ENCODE measurements around the gene CLASP2.
"Not testable (repeated sequence)": the region's sequence is repeated elsewhere in the genome, so short reads cannot be mapped to it uniquely, and the experiment has no call there.

Gene CLASP2

DNA sequence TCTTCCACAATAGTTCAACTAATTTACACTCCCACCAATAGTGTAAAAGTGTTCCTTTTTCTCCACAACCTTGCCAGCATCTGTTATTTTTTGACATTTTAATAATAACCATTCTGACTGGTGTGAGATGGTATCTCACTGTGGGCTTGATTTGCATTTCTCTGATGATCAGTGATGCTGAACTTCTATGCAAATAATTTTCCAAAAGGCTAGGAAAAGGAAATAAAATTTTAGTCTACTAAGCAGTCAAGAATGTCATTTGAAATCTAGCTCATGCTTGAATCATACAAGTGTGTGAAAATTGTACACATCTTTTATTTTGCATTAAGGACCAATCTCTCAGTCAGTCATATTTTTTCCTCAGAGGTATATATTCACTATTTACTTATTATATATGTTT lies 176.1 kb downstream of the CLASP2 start:
- DNase-seq (ENCODE audit: low read depth), result no peak

DNA sequence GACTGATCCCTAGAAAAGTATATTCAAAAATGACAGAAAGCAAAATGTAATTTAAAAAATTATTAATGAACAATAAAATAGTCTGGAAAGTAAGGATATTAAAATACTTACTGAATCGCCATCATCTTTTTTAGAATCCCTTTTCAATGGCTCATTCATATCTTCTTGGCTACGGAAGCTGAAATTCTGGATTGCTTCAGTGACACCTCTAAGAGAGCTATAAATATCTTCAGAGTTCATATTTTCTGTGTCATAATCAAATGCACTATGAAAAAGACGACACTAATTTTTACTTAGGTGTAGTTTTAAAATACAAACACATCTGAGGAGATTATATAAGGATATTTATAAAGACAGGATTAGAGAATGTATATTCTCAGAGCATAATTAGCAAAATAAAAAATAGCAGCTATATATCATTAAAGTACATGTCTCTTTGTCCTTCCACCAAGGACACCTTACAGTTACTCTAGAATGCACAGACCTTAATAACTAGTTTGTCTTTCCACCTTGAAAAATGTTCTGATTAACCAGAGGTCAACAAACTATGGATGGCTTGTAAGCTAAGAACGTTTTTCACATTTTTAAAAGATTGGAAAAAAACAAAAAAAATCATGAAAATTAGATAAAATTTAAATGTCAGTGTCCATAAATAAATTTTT lies 179.2 kb downstream of the CLASP2 start:
- DNase-seq (ENCODE audit: low read depth), result no peak

DNA sequence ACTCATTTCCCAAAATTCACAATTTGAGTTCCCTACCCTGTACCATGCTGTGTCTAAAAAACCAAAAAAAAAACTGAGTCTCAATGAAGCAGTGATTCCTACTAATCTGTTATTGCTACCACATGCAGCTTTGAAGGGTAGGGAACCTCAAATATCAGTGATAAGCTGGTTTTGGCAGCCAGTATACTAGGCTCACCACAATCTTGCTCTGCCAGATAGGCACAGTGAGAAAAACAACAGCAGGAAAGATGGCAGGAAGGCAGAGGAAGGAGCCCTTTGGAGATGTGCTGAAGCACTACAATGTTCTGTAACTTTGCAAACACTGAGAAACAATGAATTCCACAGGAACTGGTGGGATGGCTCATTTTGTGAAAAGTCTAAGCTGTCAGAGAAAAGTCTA lies 180.9 kb downstream of the CLASP2 start:
- no peak for DNase-seq (ENCODE audit: low read depth)

DNA sequence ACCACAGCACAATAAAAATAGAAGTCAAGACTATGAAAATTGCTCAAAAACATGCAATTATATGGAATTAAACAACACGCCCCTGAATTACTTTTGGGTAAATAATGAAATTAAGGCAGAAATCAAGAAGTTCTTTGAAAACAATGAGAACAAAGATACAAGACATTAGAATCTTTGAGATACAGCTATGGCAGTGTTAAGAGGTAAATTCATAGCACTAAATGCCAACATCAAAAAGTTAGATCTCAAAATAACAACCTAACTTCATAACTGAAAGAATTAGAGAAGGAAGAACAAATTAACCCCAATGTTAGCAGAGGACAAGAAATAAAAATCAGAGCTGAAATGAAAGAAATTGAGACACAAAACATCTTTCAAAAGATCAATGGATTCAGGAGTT lies 191.3 kb downstream of the CLASP2 start:
- no peak for DNase-seq (ENCODE audit: low read depth)

DNA sequence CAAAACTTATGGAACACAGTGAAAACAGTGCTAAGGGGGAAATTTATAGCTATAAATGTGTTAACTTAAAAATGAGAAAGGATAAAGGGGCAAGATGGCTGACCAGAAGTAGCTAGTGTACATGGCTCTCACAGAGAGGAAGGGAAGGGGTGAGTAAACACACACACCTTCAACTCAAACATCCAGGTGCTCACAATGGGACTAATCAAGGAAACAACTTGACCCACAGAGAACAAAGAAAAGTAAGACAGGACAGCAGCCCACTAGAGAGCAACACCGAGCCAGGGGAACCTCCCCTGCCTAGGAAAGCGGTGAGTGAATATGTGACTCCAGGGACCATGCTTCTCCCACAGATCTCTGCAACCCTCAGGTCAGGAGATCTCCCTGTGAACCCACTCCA lies 192.8 kb downstream of the CLASP2 start:
- no peak for DNase-seq (ENCODE audit: low read depth)

DNA sequence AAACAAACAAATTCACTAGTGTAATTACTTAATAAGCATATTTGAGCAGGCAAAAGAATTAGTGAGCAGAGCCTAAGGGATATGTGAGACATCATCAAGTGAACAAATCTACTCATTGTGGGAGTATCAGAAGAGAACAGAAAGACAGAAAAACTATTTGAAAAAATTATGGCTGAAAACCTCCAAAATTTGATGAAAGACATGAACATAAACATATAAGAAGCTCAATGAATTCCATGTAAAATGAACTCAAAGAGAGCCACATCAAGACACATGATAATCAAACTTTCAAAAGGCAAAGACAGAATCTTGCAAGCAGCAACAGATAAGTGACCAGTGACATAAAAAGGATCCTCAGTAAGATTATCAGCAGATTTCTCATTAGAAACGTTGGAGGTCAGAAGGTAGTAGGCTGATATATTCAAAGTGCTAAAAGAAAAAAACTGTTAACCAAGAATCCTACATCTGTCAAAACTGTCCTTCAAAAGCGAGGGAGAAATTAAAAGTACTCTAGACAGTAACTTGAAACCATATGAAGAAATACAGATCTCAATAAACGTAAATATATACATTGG lies 194.9 kb downstream of the CLASP2 start:
- DNase-seq (ENCODE audit: low read depth), result no peak

DNA sequence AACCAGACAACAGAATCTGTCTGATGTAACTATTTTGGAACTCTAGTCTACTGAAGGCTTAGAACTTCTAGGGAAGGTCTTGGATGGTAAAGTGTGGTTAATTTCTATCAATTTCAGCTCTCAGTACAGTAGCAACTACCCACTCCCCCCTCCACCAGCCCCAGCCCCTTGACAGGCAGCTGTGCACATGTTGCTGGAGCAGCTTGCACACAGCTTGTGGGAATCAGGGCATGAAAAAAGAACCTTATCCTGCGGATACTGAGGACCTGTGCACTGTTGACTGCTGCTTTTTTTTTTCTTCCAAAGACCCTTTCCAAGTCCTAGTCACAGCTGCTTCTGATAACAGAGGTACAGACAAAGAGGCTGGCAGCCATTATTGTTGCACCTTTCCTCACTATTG lies 196.3 kb downstream of the CLASP2 start:
- no peak for DNase-seq (ENCODE audit: low read depth)

DNA sequence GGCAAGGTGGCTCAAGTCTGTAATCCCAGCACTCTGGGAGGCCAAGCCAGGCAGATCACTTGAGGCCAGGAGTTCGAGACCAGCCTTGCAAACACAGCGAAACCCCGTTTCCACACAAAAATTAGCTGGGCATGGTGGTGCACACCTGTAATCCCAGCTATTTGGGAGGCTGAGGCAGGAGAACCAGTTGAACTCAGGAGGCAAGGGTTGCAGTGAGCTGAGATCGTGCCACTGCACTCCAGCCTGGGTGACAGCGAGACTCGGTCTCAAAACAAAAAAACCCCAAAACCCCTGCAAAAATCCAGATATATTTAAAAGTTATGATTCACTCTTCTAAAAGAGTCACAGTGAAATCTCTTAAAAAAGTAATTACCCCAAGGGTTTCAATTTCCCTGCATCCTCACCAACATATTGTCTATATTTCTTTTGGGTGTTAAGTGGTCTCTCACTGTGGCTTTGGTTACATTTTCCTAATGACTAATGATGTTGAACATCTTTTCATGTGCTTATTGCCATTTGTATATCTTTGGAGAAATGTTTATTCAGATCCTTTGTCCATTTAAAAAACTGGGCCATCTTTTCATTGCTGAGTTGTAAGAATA lies 204.7 kb downstream of the CLASP2 start:
- DNase-seq (ENCODE audit: low read depth), result no peak

DNA sequence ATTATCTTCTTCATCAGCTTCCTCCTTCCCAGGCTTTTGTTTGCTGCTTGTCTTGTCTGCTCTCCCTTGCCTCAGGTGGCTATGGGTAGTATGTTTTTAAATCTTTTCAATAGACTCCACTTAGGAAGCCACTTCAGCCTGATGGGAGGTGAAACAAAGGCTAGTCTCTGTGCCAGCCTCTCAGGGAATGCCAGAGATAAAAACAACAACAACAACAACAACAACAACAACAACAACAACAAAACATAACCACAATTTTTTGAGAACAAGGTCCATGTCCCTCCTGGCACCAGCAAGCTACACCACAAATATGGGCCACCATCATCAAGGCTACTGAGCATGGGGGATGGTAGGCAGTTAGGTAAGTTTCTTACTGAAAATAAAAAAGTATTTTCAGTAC lies 213.0 kb downstream of the CLASP2 start:
- no peak for DNase-seq (ENCODE audit: low read depth)

DNA sequence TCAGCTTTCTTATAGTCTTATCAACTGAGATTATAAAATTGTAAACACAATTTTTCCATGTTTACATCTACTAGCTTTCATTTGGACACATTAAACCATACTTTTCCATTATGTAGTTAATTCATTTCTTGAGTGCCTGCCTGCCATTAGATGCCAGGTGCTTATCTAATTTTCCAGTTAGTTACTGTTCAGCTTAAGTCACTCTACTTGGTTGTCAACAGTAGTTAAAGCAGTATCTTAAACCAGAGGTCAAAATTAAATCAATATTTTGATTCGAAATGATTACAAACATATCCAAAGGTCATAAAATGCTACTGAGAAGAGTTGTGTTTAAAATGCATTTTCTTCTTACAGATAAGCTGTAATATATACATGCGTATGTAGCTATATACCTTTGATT lies 221.6 kb downstream of the CLASP2 start:
- DNase-seq (ENCODE audit: low read depth), result no peak

DNA sequence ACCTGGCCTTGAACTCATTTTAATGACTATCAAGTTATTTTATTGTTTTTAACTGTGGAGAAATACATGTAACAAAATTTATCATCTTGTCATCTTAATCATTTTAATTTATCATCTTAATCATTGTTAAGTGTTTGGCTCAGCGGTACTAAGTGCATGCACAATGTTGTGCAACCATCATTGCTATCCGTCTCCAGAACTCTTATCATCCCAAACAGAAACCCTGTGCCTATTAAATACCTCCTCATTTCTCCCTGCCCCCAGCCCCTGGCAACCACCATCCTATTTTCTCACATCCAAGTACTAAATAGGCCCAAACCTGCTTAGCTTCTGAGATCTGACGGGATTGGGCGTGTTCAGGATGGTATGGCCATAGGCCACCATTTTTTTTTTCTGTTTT lies 226.3 kb downstream of the CLASP2 start:
- DNase-seq (ENCODE audit: low read depth), result no peak

DNA sequence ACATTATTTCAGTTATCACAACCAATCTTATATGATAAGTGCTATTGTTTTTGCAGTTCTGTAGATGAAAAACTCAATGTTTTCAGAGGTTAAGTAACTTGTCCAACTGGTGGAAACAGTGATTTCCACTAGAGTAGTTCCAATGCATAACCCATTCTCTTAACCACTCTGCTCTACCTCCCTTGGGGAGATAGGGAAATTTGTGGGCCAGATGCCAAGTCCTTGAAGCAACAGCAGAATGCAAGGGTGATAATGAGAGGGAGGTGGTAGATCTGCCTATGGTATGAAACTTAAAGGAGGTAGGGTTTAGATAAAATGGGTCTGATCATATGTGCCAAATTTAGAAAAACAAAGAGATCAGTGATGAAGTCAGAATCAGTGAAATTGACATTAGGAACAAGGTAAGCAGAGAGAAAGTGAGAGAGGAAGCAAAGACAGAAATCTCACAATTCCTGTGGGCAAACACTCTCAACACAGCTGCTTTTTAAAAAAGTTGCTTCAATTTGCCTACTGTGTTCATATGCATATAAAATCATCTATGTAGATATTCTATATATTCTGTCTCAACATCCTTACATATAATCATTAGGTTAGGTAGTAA lies 227.3 kb downstream of the CLASP2 start:
- DNase-seq (ENCODE audit: low read depth), result no peak

DNA sequence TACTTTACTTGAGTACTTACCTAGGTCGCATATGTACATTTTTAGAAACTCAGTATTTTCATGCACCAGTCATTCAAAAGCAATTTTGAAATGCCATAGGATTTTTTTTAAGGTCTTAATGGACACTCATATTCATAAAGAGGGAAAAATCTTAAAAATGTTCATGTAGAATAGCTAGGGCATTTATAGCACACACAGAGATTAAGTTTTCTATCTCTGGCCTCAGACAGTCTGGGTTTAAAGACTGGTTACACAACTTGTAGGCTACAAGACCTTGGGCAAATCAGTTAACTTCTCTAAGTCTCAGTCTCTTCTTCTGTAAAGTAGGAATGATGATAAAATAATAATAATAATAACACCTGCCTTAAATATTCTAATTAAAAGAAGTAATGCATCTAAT lies 229.4 kb downstream of the CLASP2 start:
- no peak for DNase-seq (ENCODE audit: low read depth)

DNA sequence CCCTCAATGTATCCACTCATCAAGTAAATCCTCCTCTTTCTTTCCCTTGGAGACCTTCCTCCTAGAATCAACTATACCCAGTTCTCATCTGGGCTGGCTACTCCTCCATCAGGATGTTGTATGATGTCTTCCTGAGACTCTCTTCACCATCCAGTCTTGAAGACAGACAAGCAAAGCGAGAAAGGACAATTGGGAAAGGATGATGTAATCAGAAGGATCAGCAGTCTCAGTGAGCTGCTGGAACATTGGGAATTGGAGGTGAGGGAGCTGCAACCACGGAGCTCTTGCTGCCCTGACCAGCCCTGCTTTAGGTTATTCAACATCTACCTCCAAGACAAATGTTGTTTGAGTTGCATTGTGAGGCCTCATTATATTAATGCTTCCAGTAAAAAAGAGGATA lies 229.8 kb downstream of the CLASP2 start:
- DNase-seq (ENCODE audit: low read depth), result no peak

DNA sequence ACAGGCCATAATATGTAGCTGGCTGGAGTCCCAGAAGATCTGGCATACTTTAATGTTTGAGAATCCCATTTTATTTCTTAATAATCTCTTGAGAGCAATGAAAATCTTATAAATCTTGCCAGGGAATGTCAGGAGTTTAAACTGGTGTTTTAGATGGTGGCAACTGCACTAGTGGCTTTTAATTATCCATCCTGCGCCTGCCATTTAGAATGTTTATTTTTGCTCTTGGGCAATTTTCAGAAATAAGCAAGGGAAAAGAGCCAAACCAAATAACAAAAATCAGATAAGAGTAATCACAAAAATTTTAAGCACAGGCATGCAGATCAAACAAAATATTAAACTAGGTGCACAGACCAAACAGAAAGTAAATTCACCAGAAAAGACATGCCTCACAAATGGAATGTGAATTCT lies 235.9 kb downstream of the CLASP2 start:
- DNase-seq (ENCODE audit: low read depth), result no peak

DNA sequence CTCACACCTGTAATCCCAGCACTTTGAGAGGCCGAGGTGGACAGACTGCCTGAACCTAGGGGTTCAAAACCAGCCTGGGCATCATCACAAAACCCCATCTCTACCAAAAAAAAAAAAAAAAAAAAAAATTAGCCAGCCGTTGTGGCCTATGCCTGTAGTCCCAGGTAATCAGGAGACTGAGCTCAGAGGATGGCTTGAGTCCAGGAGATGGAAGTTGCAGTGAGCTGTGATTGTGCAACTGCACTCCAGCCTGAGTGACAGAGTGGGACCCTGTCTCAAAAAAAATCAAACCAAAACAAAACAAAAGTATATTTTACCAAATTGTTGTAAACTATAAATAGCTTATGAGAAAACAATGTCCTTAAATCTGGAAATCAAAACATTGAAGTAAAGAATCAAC lies 243.2 kb downstream of the CLASP2 start:
- no peak for DNase-seq (ENCODE audit: low read depth)

DNA sequence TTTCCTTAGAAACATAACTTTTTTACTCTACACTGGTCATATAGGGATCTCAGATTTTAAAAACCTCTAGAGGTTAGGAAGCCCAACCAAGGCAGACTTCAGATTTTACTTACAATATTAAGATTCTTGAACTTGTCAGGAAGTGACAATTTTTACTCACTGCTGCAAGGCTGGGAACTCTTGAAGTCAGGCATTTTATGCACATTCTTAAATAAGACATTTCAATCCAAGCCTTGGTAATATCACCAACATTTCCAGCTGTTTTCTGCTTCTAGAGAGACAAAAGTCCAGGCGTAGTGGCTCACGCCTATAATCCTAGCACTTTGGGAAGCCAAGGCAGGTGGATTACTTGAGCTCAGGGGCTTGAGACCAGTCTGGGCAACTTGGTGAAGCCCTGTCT lies 244.2 kb downstream of the CLASP2 start:
- no peak for DNase-seq (ENCODE audit: low read depth)

DNA sequence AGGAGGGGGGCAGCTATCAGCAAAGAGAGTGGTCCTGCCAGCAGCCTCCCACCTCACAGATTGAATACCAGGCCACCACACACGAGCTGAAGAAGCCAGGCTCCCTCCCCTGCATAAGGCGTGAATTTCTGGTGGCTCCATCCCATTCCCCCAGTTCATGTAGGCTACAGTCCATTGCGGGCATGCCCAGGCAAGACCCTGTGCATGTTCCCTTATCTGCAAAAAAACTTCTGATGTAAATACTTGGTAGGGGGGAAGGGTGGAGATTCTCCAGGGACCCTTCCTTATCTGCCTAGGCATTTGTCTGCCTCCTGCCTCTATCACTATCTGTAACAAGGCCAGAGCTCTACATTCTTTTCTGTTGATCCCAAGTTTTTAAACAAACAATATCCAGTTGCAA lies 250.3 kb downstream of the CLASP2 start:
- no peak for DNase-seq (ENCODE audit: low read depth)

DNA sequence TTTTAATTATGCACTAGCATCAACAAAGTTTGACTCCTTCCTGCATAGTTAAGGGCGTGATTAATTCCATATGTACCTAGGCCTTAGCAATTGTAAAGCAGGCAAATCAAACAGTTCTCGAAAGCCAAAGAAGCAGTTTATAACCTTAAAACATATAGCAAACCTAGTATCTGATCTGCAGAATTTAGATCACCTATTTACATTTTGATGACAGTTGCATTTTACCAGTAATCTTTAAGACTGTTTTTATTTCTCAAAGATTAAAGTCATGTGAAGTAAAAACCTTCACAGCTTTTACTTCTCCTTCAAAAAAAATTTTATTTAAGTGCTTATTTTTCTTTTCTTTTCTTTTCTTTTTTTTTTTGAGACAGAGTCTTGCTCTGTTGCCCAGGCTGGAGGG lies 257.0 kb downstream of the CLASP2 start:
- no peak for DNase-seq (ENCODE audit: low read depth)

DNA sequence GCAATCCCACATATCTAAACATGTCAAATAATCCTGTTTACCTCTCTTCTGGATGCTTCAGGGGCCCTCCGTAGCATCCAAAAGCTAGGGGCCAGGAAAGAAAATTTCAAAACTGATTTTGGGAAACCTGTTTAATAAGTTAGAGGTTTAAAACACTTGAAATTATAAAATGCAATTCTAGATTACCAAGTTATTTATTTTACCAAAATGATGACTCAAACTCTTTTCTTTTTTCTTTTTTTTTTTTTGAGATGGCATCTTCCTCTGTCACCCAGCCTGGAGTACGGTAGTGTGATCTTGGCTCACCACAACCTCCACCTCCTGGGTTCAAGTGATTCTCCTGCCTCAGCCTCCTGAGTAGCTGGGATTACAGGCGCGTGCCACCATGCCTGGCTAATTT lies 258.5 kb downstream of the CLASP2 start:
- not testable (repeated sequence) for DNase-seq (ENCODE audit: low read depth)

DNA sequence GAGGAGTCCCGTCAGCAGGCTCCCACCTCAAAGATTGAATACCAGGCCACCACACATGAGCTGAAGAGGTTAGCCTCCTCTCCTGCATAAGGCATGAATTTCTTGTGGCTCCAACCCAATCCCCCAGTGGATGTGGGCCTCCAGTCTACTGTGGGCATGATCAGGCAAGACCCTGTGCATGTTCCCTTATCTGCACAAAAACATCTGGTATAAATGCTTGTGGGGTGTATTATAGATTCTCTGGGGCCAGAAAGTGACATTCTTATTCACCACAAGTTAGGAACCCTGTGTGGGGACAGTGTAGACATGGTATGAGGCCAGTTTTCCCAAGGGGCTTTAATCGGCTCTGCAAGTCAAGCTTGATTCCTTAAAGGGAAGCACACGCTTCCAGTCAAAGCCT lies 259.6 kb downstream of the CLASP2 start:
- no peak for DNase-seq (ENCODE audit: low read depth)

DNA sequence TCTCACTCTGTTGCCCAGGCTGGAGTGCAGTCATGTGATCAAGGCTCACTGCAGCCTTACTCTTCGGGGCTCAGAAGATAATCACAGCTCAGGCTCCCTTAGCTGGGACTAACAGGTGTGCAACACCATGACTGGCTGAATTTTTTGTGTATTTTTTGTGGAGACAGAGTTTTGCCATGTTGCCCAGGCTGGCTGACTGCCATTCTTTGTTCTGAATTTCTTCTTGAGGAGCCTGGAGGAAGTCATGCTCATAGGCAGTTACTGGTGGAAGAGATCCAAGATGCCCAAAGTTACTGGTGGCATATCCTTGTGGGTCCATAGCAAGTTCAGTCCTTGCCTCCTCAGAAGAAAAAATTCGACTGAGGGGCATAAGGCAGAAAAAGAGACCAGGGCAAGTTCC lies 261.3 kb downstream of the CLASP2 start:
- no peak for DNase-seq (ENCODE audit: low read depth)

DNA sequence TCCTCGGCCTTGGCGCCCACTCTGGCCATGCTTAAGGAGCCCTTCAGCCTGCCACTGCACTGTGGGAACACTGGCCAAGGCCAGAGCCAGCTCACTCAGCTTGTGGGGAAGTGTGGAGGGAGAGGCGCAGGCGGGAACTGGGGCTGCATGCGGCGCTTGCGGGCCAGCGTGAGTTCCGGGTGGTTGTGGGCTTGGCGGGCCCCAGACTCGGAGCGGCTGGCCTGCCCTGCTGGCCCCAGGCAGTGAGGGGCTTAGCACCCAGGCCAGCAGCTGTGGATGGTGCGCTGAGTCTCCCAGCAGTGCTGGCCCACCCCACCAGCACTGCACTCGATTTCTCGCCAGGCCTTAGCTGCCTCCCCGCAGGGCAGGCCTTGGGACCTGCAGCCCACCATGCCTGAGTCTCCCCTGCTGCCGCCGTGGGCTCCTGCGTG lies 264.7 kb downstream of the CLASP2 start:
- no peak for DNase-seq (ENCODE audit: low read depth)

DNA sequence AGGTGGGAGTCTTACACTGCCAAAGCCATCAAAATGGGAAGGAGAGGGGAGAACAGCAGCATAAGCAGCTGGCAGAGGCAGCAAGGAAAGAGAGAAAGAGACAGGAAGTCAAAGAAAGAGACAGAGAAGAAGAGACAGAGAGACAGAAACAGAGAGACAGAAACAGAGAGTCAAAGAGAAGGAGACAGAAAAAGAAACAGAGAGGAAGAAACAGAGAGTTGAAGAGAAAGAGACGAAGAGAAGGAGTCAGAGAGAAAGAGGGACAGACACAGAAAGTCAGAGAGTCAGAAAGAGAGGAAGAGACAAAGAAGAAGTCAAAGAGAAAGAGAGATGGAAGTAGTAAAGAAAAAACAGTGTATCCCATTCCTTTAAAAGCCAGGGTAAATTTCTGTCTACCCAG lies 266.1 kb downstream of the CLASP2 start:
- DNase-seq (ENCODE audit: low read depth), result not testable (repeated sequence)

Measured in GM04504 (cell line).